ENCODE data around the gene NEBL. TPM values are rescaled to one million over a fixed set of nuclear protein-coding genes. Genes with fewer than 3 reads are reported as not detected.
"Not testable (repeated sequence)": the region's sequence is repeated elsewhere in the genome, so short reads cannot be mapped to it uniquely, and the experiment has no call there.

The NEBL gene
- under 1 TPM in 1 of 2 experiments, not detected in 1; 0.23 TPM for total RNA-seq

DNA sequence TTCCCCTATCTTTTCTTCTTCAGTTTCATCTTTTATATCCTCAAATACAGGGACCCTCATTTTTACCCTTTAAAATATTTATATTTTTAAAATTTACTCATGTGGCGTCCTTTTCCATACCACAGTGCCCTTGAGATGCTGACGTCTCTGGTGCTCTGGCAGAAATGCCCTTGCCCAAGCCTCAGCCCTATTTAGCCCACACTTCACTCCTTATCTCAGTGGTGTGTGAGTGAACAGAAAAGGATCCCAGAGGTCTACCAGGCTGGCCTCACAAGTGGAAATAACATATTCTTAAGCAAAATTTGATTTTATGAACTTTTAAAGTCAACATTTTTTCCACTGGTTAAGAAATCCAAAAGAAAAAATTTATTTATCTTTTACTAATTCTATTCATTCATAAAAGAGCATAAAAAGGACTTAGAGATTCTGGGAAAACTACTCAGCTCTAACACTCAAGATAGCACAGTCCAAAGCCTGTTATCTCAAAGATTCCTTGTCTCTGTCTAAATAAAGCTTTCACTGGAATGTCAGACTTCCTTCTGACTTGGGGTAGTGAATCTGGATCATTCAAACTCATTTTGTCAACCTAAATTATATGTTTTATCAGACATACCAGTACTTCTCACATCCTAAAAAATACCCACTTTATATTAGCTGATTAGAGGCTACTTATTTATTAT, at the start of gene NEBL:
TSS of gene NEBL (minus strand) at position 166 of the 680 bp plus-strand sequence. CDS start at position 60, 106 bp downstream.
- DNase-seq (no peak), ATAC-seq (no peak)
- CTCF ChIA-PET: no interaction called here
- Mint-ChIP-seq H3K9me3 (ENCODE audit: low read depth) (no peaks in the 10 kb centered on the region), H3K4me1 (no peaks in the 10 kb centered on the region), H3K36me3 (no peaks in the 10 kb centered on the region), H3K27me3 (no peaks in the 10 kb centered on the region), H3K4me3 (no peak within 1 kb of the TSS), H3K27ac (no peak within 1 kb of the TSS)

GRCh38 chr10:20945546-20946332, 48.6 kb upstream of the NEBL start:
- CTCF ChIA-PET: no interaction called here
- H3K4me1 Mint-ChIP-seq: no peaks in the 10 kb centered on the region
- no peak for ATAC-seq
- no peak overlapping the region for H3K27ac Mint-ChIP-seq
- H3K27me3 Mint-ChIP-seq: no peaks in the 10 kb centered on the region
- H3K9me3 Mint-ChIP-seq (ENCODE audit: low read depth): no peaks in the 10 kb centered on the region
- H3K36me3 Mint-ChIP-seq: no peaks in the 10 kb centered on the region
- no peak for DNase-seq
- no peak overlapping the region for H3K4me3 Mint-ChIP-seq

GRCh38 chr10:20944789-20945502, 47.8 kb upstream of the NEBL start:
- Mint-ChIP-seq H3K4me3 (no peak overlapping the region), H3K4me1 (no peaks in the 10 kb centered on the region), H3K9me3 (ENCODE audit: low read depth) (no peaks in the 10 kb centered on the region), H3K27ac (no peak overlapping the region), H3K27me3 (no peaks in the 10 kb centered on the region), H3K36me3 (no peaks in the 10 kb centered on the region)
- DNase-seq (no peak), ATAC-seq (no peak)
- CTCF ChIA-PET: no interaction called here

- H3K9me3 Mint-ChIP-seq (ENCODE audit: low read depth); H3K27ac Mint-ChIP-seq; H3K36me3 Mint-ChIP-seq; DNase-seq; ATAC-seq; H3K4me1 Mint-ChIP-seq; H3K27me3 Mint-ChIP-seq; H3K4me3 Mint-ChIP-seq; CTCF ChIA-PET: not testable (repeated sequence)
Observed at GRCh38 chr10:20939414-20939813, 42.3 kb upstream of the NEBL start.

DNA sequence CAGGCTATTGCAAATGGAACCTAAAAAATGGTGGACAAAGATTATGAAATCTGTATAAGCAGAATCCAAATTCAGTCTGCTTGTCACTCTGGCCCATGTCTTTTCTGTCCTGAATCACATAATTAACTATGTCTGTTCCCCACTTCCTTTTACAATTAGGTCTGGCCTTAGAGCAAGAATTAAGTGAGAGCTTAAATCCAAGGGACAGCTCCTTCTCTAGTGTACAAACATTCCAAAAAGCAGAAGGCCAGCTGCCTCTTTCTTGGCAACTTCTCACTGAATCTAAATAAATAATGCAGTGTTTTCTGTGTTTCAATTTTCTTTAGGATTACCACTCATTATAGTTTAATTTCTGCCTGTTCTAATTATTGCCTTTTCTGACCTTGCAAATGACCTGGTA, 39.3 kb upstream of the NEBL start:
- H3K27ac Mint-ChIP-seq: no peak overlapping the region
- H3K27me3 Mint-ChIP-seq: no peaks in the 10 kb centered on the region
- CTCF ChIA-PET: no interaction called here
- H3K4me1 Mint-ChIP-seq: no peaks in the 10 kb centered on the region
- no peaks in the 10 kb centered on the region for H3K36me3 Mint-ChIP-seq
- ATAC-seq (no peak), DNase-seq (no peak)
- peaks cover 3% of the 10 kb centered on the region for H3K9me3 Mint-ChIP-seq (ENCODE audit: low read depth)
- H3K4me3 Mint-ChIP-seq: no peak overlapping the region

- Mint-ChIP-seq H3K4me1 (no peaks in the 10 kb centered on the region), H3K9me3 (ENCODE audit: low read depth) (peaks cover 3% of the 10 kb centered on the region), H3K27me3 (no peaks in the 10 kb centered on the region), H3K4me3 (no peak overlapping the region), H3K27ac (no peak overlapping the region), H3K36me3 (no peaks in the 10 kb centered on the region)
- CTCF ChIA-PET: no interaction called here
- DNase-seq (no peak), ATAC-seq (no peak)
Observed at GRCh38 chr10:20935931-20936330, 38.8 kb upstream of the NEBL start.

DNA sequence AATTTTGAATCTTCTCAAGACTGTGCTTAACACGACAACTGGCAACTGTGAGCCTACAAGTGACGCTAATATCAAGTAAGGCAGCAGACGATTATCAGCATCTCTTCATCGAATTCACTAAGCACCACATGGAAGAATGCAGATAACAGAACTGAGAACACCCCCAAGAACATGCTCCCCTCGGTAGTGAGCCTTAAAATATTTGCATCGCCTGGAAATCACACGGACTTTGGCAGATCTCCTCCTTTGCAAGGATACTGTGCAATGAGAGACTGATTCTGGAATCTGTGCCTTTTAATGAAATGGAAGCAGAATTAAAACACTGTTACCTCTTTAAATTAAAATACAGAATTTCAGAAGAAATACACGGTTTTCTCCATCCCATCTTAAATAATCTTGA, 38.2 kb upstream of the NEBL start:
- Mint-ChIP-seq H3K27ac (no peak overlapping the region), H3K27me3 (no peaks in the 10 kb centered on the region)
- CTCF ChIA-PET: no interaction called here

DNA sequence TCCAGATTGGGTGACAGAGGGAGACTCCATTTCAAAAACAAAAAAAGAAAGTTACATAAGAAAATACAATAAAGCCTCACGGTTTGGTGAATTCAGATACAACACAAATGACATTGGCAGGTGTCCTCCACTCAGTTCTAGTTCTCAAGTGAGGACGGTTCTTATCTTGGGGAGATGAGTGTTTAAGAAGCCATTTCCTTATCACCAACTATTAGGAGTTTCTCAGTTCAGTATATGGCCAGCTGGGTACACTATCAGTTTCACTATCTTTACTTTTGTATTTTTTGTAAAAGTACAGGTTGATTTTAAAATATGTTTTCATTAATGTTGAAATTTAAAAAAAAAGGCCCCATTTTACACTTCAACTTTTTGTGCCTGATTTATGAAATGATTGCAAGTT, 36.6 kb upstream of the NEBL start:
- H3K36me3 Mint-ChIP-seq: no peaks in the 10 kb centered on the region
- no peak overlapping the region for H3K27ac Mint-ChIP-seq
- no peak for ATAC-seq
- peaks cover 3% of the 10 kb centered on the region for H3K9me3 Mint-ChIP-seq (ENCODE audit: low read depth)
- CTCF ChIA-PET: no interaction called here
- H3K4me1 Mint-ChIP-seq: no peaks in the 10 kb centered on the region
- H3K27me3 Mint-ChIP-seq: no peaks in the 10 kb centered on the region
- H3K4me3 Mint-ChIP-seq: no peak overlapping the region
- no peak for DNase-seq

More for the DNA sequence above, 38.2 kb upstream of the NEBL start:
- H3K36me3 Mint-ChIP-seq: no peaks in the 10 kb centered on the region
- peaks cover 3% of the 10 kb centered on the region for H3K9me3 Mint-ChIP-seq (ENCODE audit: low read depth)
- no peak for DNase-seq
- H3K4me3 Mint-ChIP-seq: no peak overlapping the region
- no peaks in the 10 kb centered on the region for H3K4me1 Mint-ChIP-seq
- ATAC-seq: no peak

- no peak overlapping the region for H3K4me3 Mint-ChIP-seq
- peaks cover 3% of the 10 kb centered on the region for H3K9me3 Mint-ChIP-seq (ENCODE audit: low read depth)
- CTCF ChIA-PET: no interaction called here
- DNase-seq (no peak), ATAC-seq (no peak)
- no peaks in the 10 kb centered on the region for H3K36me3 Mint-ChIP-seq
- no peaks in the 10 kb centered on the region for H3K27me3 Mint-ChIP-seq
- H3K27ac Mint-ChIP-seq: no peak overlapping the region
- no peaks in the 10 kb centered on the region for H3K4me1 Mint-ChIP-seq
Observed at GRCh38 chr10:20932606-20933126, 35.6 kb upstream of the NEBL start.

GRCh38 chr10:20931156-20931795, 34.2 kb upstream of the NEBL start:
- ATAC-seq (no peak), DNase-seq (no peak)
- Mint-ChIP-seq H3K27me3 (no peaks in the 10 kb centered on the region), H3K4me3 (no peak overlapping the region), H3K36me3 (no peaks in the 10 kb centered on the region), H3K9me3 (ENCODE audit: low read depth) (peaks cover 3% of the 10 kb centered on the region), H3K27ac (no peak overlapping the region), H3K4me1 (no peaks in the 10 kb centered on the region)
- CTCF ChIA-PET: no interaction called here

GRCh38 chr10:20927456-20927855, 30.3 kb upstream of the NEBL start:
- ATAC-seq: no peak
- peaks cover 3% of the 10 kb centered on the region for H3K9me3 Mint-ChIP-seq (ENCODE audit: low read depth)
- no peak overlapping the region for H3K4me3 Mint-ChIP-seq
- H3K27me3 Mint-ChIP-seq: no peaks in the 10 kb centered on the region
- CTCF ChIA-PET: no interaction called here
- DNase-seq: no peak
- no peaks in the 10 kb centered on the region for H3K36me3 Mint-ChIP-seq
- no peaks in the 10 kb centered on the region for H3K4me1 Mint-ChIP-seq
- H3K27ac Mint-ChIP-seq: no peak overlapping the region

GRCh38 chr10:20922451-20922850, 25.3 kb upstream of the NEBL start:
- H3K36me3 Mint-ChIP-seq: no peaks in the 10 kb centered on the region
- H3K4me3 Mint-ChIP-seq: no peak overlapping the region
- CTCF ChIA-PET: no interaction called here
- H3K4me1 Mint-ChIP-seq: no peaks in the 10 kb centered on the region
- H3K9me3 Mint-ChIP-seq (ENCODE audit: low read depth): peaks cover 2% of the 10 kb centered on the region
- H3K27me3 Mint-ChIP-seq: no peaks in the 10 kb centered on the region
- DNase-seq (no peak), ATAC-seq (no peak)
- H3K27ac Mint-ChIP-seq: no peak overlapping the region

DNA sequence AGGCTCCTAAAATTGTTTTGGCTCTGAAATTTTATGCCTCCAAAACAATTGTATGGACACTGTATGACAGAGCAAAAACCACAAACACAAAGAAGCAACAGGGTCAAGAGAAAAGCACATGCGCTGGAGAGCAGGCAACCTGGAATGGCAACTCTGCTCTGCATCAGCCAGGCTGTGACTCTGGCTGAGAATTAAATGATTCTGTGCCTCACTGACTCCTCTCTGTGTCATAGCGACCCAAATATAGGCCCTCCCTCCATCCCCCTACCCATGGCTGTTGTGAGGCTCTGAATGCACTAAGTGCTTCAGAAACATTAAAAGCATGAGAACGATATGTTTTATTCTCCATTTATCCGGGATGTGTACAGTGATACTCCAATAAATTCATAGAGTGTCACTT, 24.9 kb upstream of the NEBL start:
- CTCF ChIA-PET: no interaction called here
- no peaks in the 10 kb centered on the region for H3K36me3 Mint-ChIP-seq
- peaks cover 4% of the 10 kb centered on the region for H3K9me3 Mint-ChIP-seq (ENCODE audit: low read depth)
- no peak for ATAC-seq
- H3K4me3 Mint-ChIP-seq: no peak overlapping the region
- no peaks in the 10 kb centered on the region for H3K4me1 Mint-ChIP-seq
- no peaks in the 10 kb centered on the region for H3K27me3 Mint-ChIP-seq
- H3K27ac Mint-ChIP-seq: no peak overlapping the region
- no peak for DNase-seq

Measured in activated CD8-positive, alpha-beta memory T cell treated with anti-CD3 and anti-CD28 coated beads, Interleukin-2, amount 10 ng/mL, durations not matched to agents 7 days and 5 days (primary cell).